HUES6 (cell line): ENCODE measurements around the gene AKAP14.
"Not testable (repeated sequence)": the region's sequence is repeated elsewhere in the genome, so short reads cannot be mapped to it uniquely, and the experiment has no call there.

ENCODE experiments used
- H3K27ac ChIP-seq: 2 replicates; pipeline ENCODE4 v1.7.0; 2013; ENCODE audit warnings: low read depth, mild to moderate bottlenecking, low read length, inconsistent platforms
- H3K27me3 ChIP-seq: 2 replicates; pipeline ENCODE4 v1.6.1; 2013; ENCODE audit warnings: low read length; ENCODE audit not compliant: control insufficient read depth, insufficient read depth
- H3K36me3 ChIP-seq: 2 replicates; pipeline ENCODE4 v1.6.1; 2013; ENCODE audit warnings: low read length; ENCODE audit not compliant: control insufficient read depth, insufficient read depth
- H3K4me1 ChIP-seq: 2 replicates; pipeline ENCODE4 v1.6.1; 2013; ENCODE audit warnings: low read length; ENCODE audit not compliant: control insufficient read depth, insufficient read depth
- H3K4me3 ChIP-seq: 2 replicates; pipeline ENCODE4 v1.5.1; 2013; ENCODE audit warnings: low read depth, low read length
- H3K9ac ChIP-seq: one replicate; pipeline ENCODE4 v1.6.1; 2013; ENCODE audit warnings: mild to moderate bottlenecking, low read length
- H3K9me3 ChIP-seq: 2 replicates; pipeline ENCODE4 v1.6.1; 2013; ENCODE audit warnings: low read depth, low read length; ENCODE audit not compliant: control insufficient read depth, insufficient read depth

Gene AKAP14

GRCh38 chrX:119966837-119967236 is 71.1 kb downstream of the AKAP14 start:
- H3K27ac ChIP-seq, H3K9ac ChIP-seq, H3K4me1 ChIP-seq, H3K36me3 ChIP-seq, H3K4me3 ChIP-seq, H3K27me3 ChIP-seq, H3K9me3 ChIP-seq: not testable (repeated sequence)
